NCI-H1694 (cell line): ENCODE data around the gene PPAN.

Experiments
- DNase-seq: peaks from one replicate; lab custom pipeline; 2025; lab: John Stamatoyannopoulos, UW

The PPAN gene

GRCh38 chr19:10141479-10141878, 35.3 kb downstream of the PPAN start:
- DNase-seq: no peak

GRCh38 chr19:10141973-10142372, 35.8 kb downstream of the PPAN start:
- DNase-seq: no peak

- no peak for DNase-seq
Measured at GRCh38 chr19:10142701-10143375, 36.7 kb downstream of the PPAN start.

- DNase-seq: no peak
Measured at GRCh38 chr19:10143681-10144080, 37.5 kb downstream of the PPAN start.

- DNase-seq: no peak
Measured at GRCh38 chr19:10144361-10144760, 38.2 kb downstream of the PPAN start.

- no peak for DNase-seq
Measured at GRCh38 chr19:10145031-10145430, 38.9 kb downstream of the PPAN start.

GRCh38 chr19:10146142-10146541, 40.0 kb downstream of the PPAN start:
- no peak for DNase-seq

- DNase-seq: no peak
Measured at GRCh38 chr19:10149427-10149826, 43.3 kb downstream of the PPAN start.

DNA sequence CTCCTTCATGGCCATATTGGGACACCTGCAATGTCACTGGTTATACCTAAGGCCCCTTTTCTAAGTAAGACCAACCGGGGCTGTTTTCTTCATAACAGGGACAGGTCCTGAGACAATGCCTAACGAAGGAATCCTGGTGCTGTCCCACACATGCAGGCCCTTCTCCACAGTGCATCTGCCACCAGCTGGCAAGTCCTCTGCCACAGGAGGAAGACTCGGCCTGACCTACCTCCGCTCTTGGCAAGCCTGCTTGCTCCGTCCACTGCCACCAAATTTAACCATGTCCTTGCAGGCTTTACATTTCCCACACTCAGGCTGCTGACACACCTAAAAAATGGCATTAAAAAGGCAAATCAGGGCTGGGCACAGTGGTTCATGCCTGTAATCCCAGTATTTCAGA, 45.4 kb downstream of the PPAN start:
- DNase-seq: no peak

- no peak for DNase-seq
Measured at GRCh38 chr19:10152100-10152499, 45.9 kb downstream of the PPAN start.

DNA sequence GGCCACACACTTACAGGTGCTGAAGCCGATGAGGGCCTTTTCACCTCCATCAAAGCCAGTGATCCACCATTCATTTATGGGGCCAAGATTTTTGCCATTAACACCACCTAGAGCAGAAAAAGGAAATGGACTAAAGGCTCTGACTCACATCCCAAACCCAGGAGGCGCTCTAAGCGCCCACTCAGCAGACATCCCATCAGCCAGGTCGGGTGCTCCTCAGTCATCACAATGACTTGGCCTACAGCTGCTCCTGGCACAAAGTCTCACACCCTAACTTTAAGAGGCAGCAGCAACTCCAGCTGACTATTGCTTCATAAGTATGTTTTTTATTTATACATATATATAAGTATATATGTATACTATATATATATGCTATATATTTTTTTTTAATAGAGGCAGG, 49.7 kb downstream of the PPAN start:
- no peak for DNase-seq

GRCh38 chr19:10158071-10158470, 51.9 kb downstream of the PPAN start:
- no peak for DNase-seq

GRCh38 chr19:10158485-10158884, 52.3 kb downstream of the PPAN start:
- no peak for DNase-seq

DNA sequence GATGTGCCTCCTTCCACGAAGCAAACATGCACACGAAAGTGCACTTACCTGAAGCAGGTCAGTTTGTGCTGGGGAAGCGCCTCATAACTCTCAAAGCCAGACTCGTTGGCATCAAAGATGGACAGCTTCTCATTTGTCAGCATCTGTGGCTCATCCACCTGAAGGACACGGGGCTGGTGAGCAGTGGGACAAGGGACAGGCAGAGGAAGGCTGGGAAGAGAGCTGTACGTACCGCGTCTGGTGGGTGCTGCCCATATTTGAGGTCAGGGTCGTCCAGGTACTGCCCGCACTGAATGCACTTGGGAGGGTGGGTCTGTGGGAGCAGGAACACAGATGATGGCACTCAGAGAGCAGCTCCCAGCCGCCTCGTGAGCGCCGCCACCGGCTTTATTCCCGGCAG, 53.4 kb downstream of the PPAN start:
- no peak for DNase-seq
